Ascending aorta (tissue), 2 donors: Measurements from ENCODE around the gene AUTS2. TPM values are rescaled to one million over a fixed set of nuclear protein-coding genes. Genes with fewer than 3 reads are reported as not detected.

ENCODE experiments used
- DNase-seq, 2 donors: peaks; one replicate each; pipeline ENCODE4 v3.0.0-alpha.2; 2019; ENCODE audit warnings: low spot score in 2 of 2
- H3K27ac ChIP-seq, 2 donors: fragments of 200-600 bp; sonication (generic); one replicate each; pipeline ENCODE4 v1.5.1; 2016 to 2017; ENCODE audit warnings: mild to moderate bottlenecking in 1 of 2
- H3K27me3 ChIP-seq: fragments of 200-600 bp; sonication (generic); one replicate; pipeline ENCODE4 v1.5.1; 2017
- H3K36me3 ChIP-seq, 2 donors: fragments of 200-600 bp; sonication (generic); one replicate each; pipeline ENCODE4 v1.5.1; 2016
- H3K4me1 ChIP-seq, 2 donors: fragments of 200-600 bp; sonication (generic); one replicate each; pipeline ENCODE4 v1.5.1; 2016 to 2017; ENCODE audit warnings: mild to moderate bottlenecking in 1 of 2
- H3K4me3 ChIP-seq, 2 donors: fragments of 200-600 bp; sonication (generic); one replicate each; pipeline ENCODE4 v1.5.1; 2016 to 2017; ENCODE audit warnings: mild to moderate bottlenecking in 1 of 2
- H3K9me3 ChIP-seq, 2 donors: fragments of 200-600 bp; sonication (generic); one replicate each; pipeline ENCODE4 v1.5.1; 2016
- CTCF ChIP-seq, 3 experiments: fragments of 200-600 bp in 2 of 3; fragments of 450-650 bp in 1 of 3; sonication (generic) in 2 of 3; IDR thresholded peaks; one replicate each; pipeline ENCODE4 v1.5.1; 2016 to 2019; ENCODE audit warnings: antibody characterized with exemption in 3 of 3, mild to moderate bottlenecking in 1 of 3, moderate library complexity in 1 of 3
- intact Hi-C: fragments of 100-400 bp; cut with DNase I; formaldehyde crosslinking; loops from one replicate; pipeline ENCODE4 v1.15.1; 2023
- total RNA-seq: library from RNA; depleted of rRNA; stranded (reverse); fragments of >200 nt; gene quantifications from one replicate; pipeline ENCODE4 v1.1.0, GENCODE V29; 2016

Gene AUTS2
- total RNA-seq, 1 donor from 2014 or later, result 90.4 TPM

GRCh38 chr7:70781922-70782311 is 1183.6 kb downstream of the AUTS2 start:
- Histone ChIP-seq H3K4me1 (no peaks in the 10 kb centered on the region), H3K27me3 (no peaks in the 10 kb centered on the region), H3K9me3 (no peaks in the 10 kb centered on the region), H3K4me3 (no peak overlapping the region), H3K36me3 (peaks cover 61 to 85% of the 10 kb centered on the region in 2 donors), H3K27ac (no peak overlapping the region)
- no peak for TF ChIP-seq CTCF (IDR thresholded peaks at IDR 0.05)
- no peak for DNase-seq
- intact Hi-C loops, result no loop called here

- Histone ChIP-seq H3K9me3 (no peaks in the 10 kb centered on the region), H3K36me3 (peaks cover 61 to 90% of the 10 kb centered on the region in 2 donors), H3K4me1 (no peaks in the 10 kb centered on the region), H3K27ac (no peak overlapping the region), H3K27me3 (no peaks in the 10 kb centered on the region), H3K4me3 (no peak overlapping the region)
- intact Hi-C loops, result no loop called here
- TF ChIP-seq CTCF (IDR thresholded peaks at IDR 0.05), result no peak
- no peak for DNase-seq
These were observed 1184.5 kb downstream of the AUTS2 start for GRCh38 chr7:70782796-70783195.

DNA sequence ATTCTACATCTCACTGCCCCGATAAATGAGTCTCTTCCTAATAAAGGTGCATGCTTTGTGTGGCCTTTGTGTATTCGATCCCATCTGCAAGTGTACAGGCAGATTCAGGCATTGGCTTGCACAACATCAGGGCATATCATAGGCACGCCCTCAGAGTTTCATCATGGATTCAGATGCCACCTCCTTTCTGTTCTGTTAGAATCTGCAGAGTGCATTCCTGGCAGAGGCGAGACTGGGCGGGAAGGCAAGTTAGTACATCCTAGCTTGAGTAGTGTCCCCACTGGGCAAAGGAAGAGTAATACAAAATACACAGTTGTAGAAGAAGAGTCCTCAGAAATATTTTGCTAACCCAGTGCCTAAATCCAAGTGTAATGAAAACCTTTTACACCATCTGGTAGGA is 1187.2 kb downstream of the AUTS2 start:
- H3K9me3 ChIP-seq, result no peaks in the 10 kb centered on the region
- intact Hi-C loops, result no loop called here

GRCh38 chr7:70786076-70786475 is 1187.8 kb downstream of the AUTS2 start:
- Histone ChIP-seq H3K27ac (no peak overlapping the region), H3K36me3 (peaks cover 79 to 99% of the 10 kb centered on the region in 2 donors), H3K9me3 (no peaks in the 10 kb centered on the region), H3K27me3 (no peaks in the 10 kb centered on the region), H3K4me1 (no peaks in the 10 kb centered on the region), H3K4me3 (no peak overlapping the region)
- no peak for TF ChIP-seq CTCF (IDR thresholded peaks at IDR 0.05)
- no peak for DNase-seq
- intact Hi-C loops, result no loop called here

More for the DNA sequence above, 1187.2 kb downstream of the AUTS2 start:
- H3K36me3 ChIP-seq, result peaks cover 73 to 99% of the 10 kb centered on the region in 2 donors
- H3K4me1 ChIP-seq, result no peaks in the 10 kb centered on the region
- DNase-seq, result no peak
- no peaks in the 10 kb centered on the region for H3K27me3 ChIP-seq
- H3K4me3 ChIP-seq, result no peak overlapping the region
- no peak overlapping the region for H3K27ac ChIP-seq
- TF ChIP-seq CTCF (IDR thresholded peaks at IDR 0.05), result no peak

- H3K9me3 ChIP-seq, result no peaks in the 10 kb centered on the region
- H3K36me3 ChIP-seq, result peaks cover 77 to 96% of the 10 kb centered on the region in 2 donors
- no peak overlapping the region for H3K27ac ChIP-seq
- no peak for DNase-seq
- TF ChIP-seq CTCF (IDR thresholded peaks at IDR 0.05), result no peak
- intact Hi-C loops, result no loop called here
- no peak overlapping the region for H3K4me3 ChIP-seq
- no peaks in the 10 kb centered on the region for H3K4me1 ChIP-seq
- no peaks in the 10 kb centered on the region for H3K27me3 ChIP-seq
These were observed 1189.0 kb downstream of the AUTS2 start for GRCh38 chr7:70787286-70787685.

- TF ChIP-seq CTCF (IDR thresholded peaks at IDR 0.05), result no peak
- no peak overlapping the region for H3K4me3 ChIP-seq
- no peaks in the 10 kb centered on the region for H3K9me3 ChIP-seq
- intact Hi-C loops, result no loop called here
- H3K36me3 ChIP-seq, result peaks cover 72 to 95% of the 10 kb centered on the region in 2 donors
- no peak overlapping the region for H3K27ac ChIP-seq
- H3K4me1 ChIP-seq, result no peaks in the 10 kb centered on the region
- no peak for DNase-seq
- no peaks in the 10 kb centered on the region for H3K27me3 ChIP-seq
These were observed 1189.5 kb downstream of the AUTS2 start for GRCh38 chr7:70787771-70788170.
